GM19351 (cell line): ENCODE results near the gene RPL29.

Source experiments
- ATAC-seq: cut with Tn5 transposase; IDR thresholded peaks from one replicate; pipeline ENCODE4 v1.9.1; 2021; ENCODE audit warnings: mild to moderate bottlenecking, moderate library complexity; ENCODE audit not compliant: unreplicated experiment

RPL29 gene

GRCh38 chr3:51983578-51984268 is 12.0 kb downstream of the RPL29 start:
- no peak for ATAC-seq

- peak; percentile 82 for ATAC-seq
Observed at GRCh38 chr3:51982838-51983577, 12.7 kb downstream of the RPL29 start, which contains the start of gene ACY1. TSS of gene ACY1 (plus strand) at chr3:51983535. CDS start at chr3:51984065, 530 bp downstream.

GRCh38 chr3:51982352-51982837 is 13.3 kb downstream of the RPL29 start:
- ATAC-seq = peak; percentile 43

GRCh38 chr3:51980253-51980652 is 15.4 kb downstream of the RPL29 start:
- no peak for ATAC-seq

- no peak for ATAC-seq
Observed at GRCh38 chr3:51978143-51978502, 17.6 kb downstream of the RPL29 start.

GRCh38 chr3:51977446-51978142 is 18.1 kb downstream of the RPL29 start:
- no peak for ATAC-seq

GRCh38 chr3:51975852-51976549 is 19.7 kb downstream of the RPL29 start:
- no peak for ATAC-seq

- ATAC-seq = peak; percentile 66
Observed at GRCh38 chr3:51974963-51975851, 20.5 kb downstream of the RPL29 start, which contains the start of gene ABHD14A. TSS of gene ABHD14A (plus strand) at chr3:51975064. CDS start at chr3:51975136, 72 bp downstream.

- ATAC-seq = no peak
Observed at GRCh38 chr3:51974277-51974962, 21.3 kb downstream of the RPL29 start.

- no peak for ATAC-seq
Observed at GRCh38 chr3:51971350-51971749, 24.3 kb downstream of the RPL29 start.

- ATAC-seq = no peak
Observed at GRCh38 chr3:51970606-51971300, 24.9 kb downstream of the RPL29 start.

GRCh38 chr3:51969841-51970240 is 25.9 kb downstream of the RPL29 start:
- ATAC-seq = no peak

- ATAC-seq = no peak
Observed at GRCh38 chr3:51968883-51969678, 26.6 kb downstream of the RPL29 start.

- ATAC-seq = peak; percentile 14
Observed at GRCh38 chr3:51968170-51968775, 27.4 kb downstream of the RPL29 start.

GRCh38 chr3:51967384-51968169 is 28.1 kb downstream of the RPL29 start, which contains the start of gene PCBP4:
TSS of gene PCBP4 (minus strand) at chr3:51967454. CDS start at chr3:51961240, 6,214 bp downstream.
- ATAC-seq = peak; percentile 61

GRCh38 chr3:51966922-51967383 is 28.7 kb downstream of the RPL29 start:
- peak; percentile 38 for ATAC-seq
